Pancreas (tissue), 10 donors: ENCODE results near the gene PRR7. TPM values are rescaled to one million over a fixed set of nuclear protein-coding genes. Genes with fewer than 3 reads are reported as not detected.

Experiments
- ATAC-seq, 4 donors: fragments of 200-7000 bp; cut with Tn5 transposase; one replicate each; pipeline versions ENCODE4 v1.8.0 to v1.9.1; 2020; ENCODE audit warnings: mild to moderate bottlenecking in 4 of 4, moderate library complexity in 4 of 4
- DNase-seq, 6 donors: peaks; one replicate each; pipeline ENCODE4 v3.0.0-alpha.2; 2020
- FAIRE-seq: peaks from 2 replicates; lab custom pipeline; 2012; peaks lifted over from hg19 to GRCh38; lab: Jason Lieb, UNC
- H3K27ac ChIP-seq, 4 donors: fragments of 200-600 bp; sonication (generic); 1 replicate in 3 of 4; 2 replicates in 1 of 4; pipeline versions ENCODE4 v1.5.0 to v1.8.0; 2020
- H3K27me3 ChIP-seq, 4 donors: fragments of 200-600 bp; one replicate each; pipeline ENCODE4 v1.8.0; 2021
- H3K36me3 ChIP-seq, 3 donors: fragments of 200-600 bp; sonication (generic) in 1 of 3; one replicate each; pipeline versions ENCODE4 v1.5.0 to v1.8.0; 2020 to 2021
- H3K4me1 ChIP-seq, 3 donors: fragments of 200-600 bp; one replicate each; pipeline ENCODE4 v1.8.0; 2021
- H3K4me3 ChIP-seq, 4 donors: fragments of 200-600 bp; sonication (generic) in 2 of 4; one replicate each; pipeline versions ENCODE4 v1.5.0 to v1.8.0; 2020 to 2021
- H3K9me3 ChIP-seq, 4 donors: fragments of 200-600 bp; one replicate each; pipeline ENCODE4 v1.8.0; 2021
- CTCF ChIP-seq, 4 donors: fragments of 200-600 bp; sonication (generic) in 3 of 4; IDR thresholded peaks; one replicate each; pipeline versions ENCODE4 v1.5.0 to v1.8.0; 2021; ENCODE audit warnings: antibody characterized with exemption in 4 of 4
- WGBS, 2 donors: extraction: QIAGEN DNeasy Blood & Tissue Kit; methylation state at CpG; one replicate each; pipeline ENCODE4 v1.1.7; 2013; 5-methylcytosine and 5-hydroxymethylcytosine counted together
- intact Hi-C, 3 donors: fragments of 100-400 bp; cut with DNase I; formaldehyde crosslinking; loops; one replicate each; pipeline versions ENCODE4 v1.11.1 to v1.14.2; 2022
- polyA plus RNA-seq, 2 donors: library from polyadenylated mRNA; stranded (reverse); fragments of 200-250 nt; gene quantifications; one replicate each; pipeline ENCODE4 v1.2.3, GENCODE V29; 2013
- total RNA-seq, 6 donors: library from RNA; stranded (reverse); fragmentation: NEBNext Ultra II Directional in 4 of 6; extraction: Animal tissue kit (Norgen Biotek cat#: 25700) in 4 of 6; gene quantifications; one replicate each; pipeline versions ENCODE4 v1.2.1 to v1.2.4, GENCODE V29; 2021 to 2023
- donor health status: healthy with polysubstance abuse.
- donor health status: DM: no; HTN: no; CAD: no; lungs with moderate emphysema.
- donor health status: DM: no; HTN: no; CAD: no.
- donor health status: control.
- donor health status: control.
- donor health status: Bipolar disorder and iron deficiency.
- donor health status: DM: yes; HTN: yes; CAD: no.
- donor health status: DM: no; HTN: no; CAD: no.
- donor health status: DM: no; HTN: no; CAD: no.
- donor health status: DM: yes; HTN: yes; CAD: no.

PRR7 gene
- total and polyA plus RNA-seq, 8 donors, result 1.7 to 3.5 (median 2.7) TPM

GRCh38 chr5:177437623-177438022 lies 9.0 kb upstream of the PRR7 start:
- H3K27me3 ChIP-seq, result no peaks in the 10 kb centered on the region
- no peak for DNase-seq
- peaks cover under 1 to 28% (median 9%) of the 10 kb centered on the region in 3 donors for H3K36me3 ChIP-seq
- no peak for FAIRE-seq
- no peak for TF ChIP-seq CTCF (IDR thresholded peaks at IDR 0.05)
- ATAC-seq, result no peak
- no peak overlapping the region for H3K27ac ChIP-seq
- intact Hi-C loops, result no loop called here
- 67 to 68% methylated on average over 4 of the region's 4 CpGs for WGBS, 2 donors
- no peaks in the 10 kb centered on the region for H3K4me1 ChIP-seq
- no peak overlapping the region for H3K4me3 ChIP-seq
- no peaks in the 10 kb centered on the region for H3K9me3 ChIP-seq

- Histone ChIP-seq H3K9me3 (no peaks in the 10 kb centered on the region), H3K27me3 (no peaks in the 10 kb centered on the region), H3K36me3 (peaks cover 0 to 20% (median 4%) of the 10 kb centered on the region in 3 donors), H3K4me3 (no peak overlapping the region), H3K27ac (no peak overlapping the region), H3K4me1 (no peaks in the 10 kb centered on the region)
- no peak for TF ChIP-seq CTCF (IDR thresholded peaks at IDR 0.05)
- intact Hi-C loops, result no loop called here
- ATAC-seq (no peak), DNase-seq (peak in 3 of 6 donors; percentile 15 to 45 (median 36)), FAIRE-seq (no peak)
- 95% methylated on average over 10 of the region's 10 CpGs for WGBS, 2 donors
These were observed 8.1 kb upstream of the PRR7 start for GRCh38 chr5:177438468-177438867.

- H3K4me3 ChIP-seq, result no peak overlapping the region
- no peak for TF ChIP-seq CTCF (IDR thresholded peaks at IDR 0.05)
- H3K27ac ChIP-seq, result no peak overlapping the region
- WGBS, 2 donors, result 98% methylated on average over 4 of the region's 4 CpGs
- peaks cover 0 to 9% (median 0%) of the 10 kb centered on the region in 3 donors for H3K36me3 ChIP-seq
- no peaks in the 10 kb centered on the region for H3K9me3 ChIP-seq
- intact Hi-C loops, result no loop called here
- no peaks in the 10 kb centered on the region for H3K4me1 ChIP-seq
- ATAC-seq (no peak), DNase-seq (no peak), FAIRE-seq (no peak)
- no peaks in the 10 kb centered on the region for H3K27me3 ChIP-seq
These were observed 7.0 kb upstream of the PRR7 start for GRCh38 chr5:177439518-177440053.

GRCh38 chr5:177440211-177440989 lies 6.2 kb upstream of the PRR7 start:
- FAIRE-seq (no peak), DNase-seq (peak in 2 of 6 donors; percentile 25 to 63), ATAC-seq (no peak)
- Histone ChIP-seq H3K4me3 (no peak overlapping the region), H3K9me3 (no peaks in the 10 kb centered on the region), H3K36me3 (peaks cover 0 to 3% (median 0%) of the 10 kb centered on the region in 3 donors), H3K27ac (no peak overlapping the region), H3K4me1 (no peaks in the 10 kb centered on the region), H3K27me3 (no peaks in the 10 kb centered on the region)
- no peak for TF ChIP-seq CTCF (IDR thresholded peaks at IDR 0.05)
- whole genome bisulfite sequencing, 2 donors, result 90% methylated on average over 24 of the region's 24 CpGs
- intact Hi-C loops, result no loop called here
